ENCODE results near the gene TENM4.

TENM4 gene

DNA sequence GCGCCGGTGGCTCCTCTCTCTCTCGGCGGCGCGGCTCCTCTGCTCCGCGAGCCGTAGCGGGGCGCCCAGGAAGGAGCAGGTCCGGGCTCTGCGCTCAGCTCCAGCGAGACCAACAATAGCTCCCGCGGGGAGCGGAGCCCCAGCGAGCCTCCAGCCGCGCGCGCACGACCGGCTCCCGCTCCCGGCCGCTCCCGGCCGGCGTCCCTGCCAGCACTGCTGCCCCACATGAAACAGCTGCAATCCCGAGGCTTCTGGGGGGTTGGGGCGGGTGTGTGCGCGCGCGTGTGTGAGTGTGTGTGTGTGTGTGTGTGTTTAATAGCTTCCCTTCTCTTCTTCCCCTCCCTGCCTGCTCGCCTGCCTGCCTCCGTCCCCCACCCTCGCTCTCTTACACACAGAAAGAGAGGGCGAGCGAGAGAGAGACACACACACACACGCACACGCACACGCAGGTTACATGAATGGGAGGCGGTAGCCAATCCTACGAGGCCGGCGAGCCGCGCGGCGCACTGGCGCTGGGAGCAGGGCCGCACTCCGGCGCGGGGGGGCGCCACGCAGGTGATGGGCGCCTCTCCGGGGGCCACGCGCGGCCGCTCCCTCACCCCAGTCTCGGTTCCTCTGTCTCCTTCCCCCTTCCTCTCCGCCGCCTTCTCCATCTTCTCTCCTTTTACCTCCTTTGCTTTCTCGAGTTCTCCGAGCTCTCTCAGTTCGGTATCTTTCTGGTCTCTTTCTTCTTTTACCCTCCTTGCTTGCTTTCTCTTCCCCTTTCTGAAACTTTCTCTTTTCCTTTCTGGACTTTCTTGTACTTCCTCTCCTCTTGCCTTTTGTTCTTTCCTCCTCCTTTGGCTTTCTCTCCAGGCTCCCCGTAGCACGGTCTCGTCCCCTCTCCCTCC, at the start of gene TENM4:
TSS of gene TENM4 (minus strand) at position 460 of the 890 bp plus-strand sequence. CDS start 371,086 bp downstream, outside the sequence.
- in situ Hi-C loops (cut with MboI; ENCODE audit: low sequenced_read_pairs), result no loop called here

DNA sequence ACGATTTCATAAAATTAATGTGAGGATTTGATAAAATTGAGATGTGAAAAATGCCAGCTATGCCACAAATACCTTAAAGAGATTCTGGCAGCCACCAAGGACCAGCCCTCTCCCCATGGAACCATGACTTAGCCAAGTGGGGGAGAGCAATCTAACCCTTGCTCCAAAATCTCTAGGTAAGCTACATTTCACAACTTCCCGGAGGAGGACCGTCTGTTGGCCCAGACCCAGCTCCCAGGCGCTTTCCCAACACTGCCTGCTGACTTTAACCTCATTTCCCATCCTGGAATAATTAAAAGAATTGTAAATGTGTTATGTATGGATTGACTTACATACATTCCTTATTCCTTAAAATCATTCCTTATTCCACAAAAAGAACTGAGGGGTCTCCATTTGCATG, 47.5 kb upstream of the TENM4 start:
- in situ Hi-C loops (cut with MboI; ENCODE audit: low sequenced_read_pairs), result no loop called here

DNA sequence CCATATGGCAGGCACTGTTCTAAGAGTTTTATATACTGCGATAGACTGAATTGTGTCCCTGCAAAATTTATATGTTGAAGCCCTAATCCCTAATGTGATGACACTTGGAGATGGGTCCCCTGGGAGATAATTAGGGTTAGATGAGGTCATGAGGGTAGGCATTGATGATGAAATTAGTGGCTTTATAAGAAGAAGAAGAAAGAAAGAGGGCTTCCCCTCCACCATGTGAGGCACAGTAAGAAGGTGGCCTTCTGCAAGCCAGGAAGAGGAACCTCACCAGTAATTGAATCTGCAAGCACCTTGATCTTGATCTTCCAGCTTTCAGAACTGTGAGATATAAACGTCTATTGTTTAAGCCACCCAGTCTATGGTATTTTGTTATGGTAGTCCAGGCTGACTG, 46.6 kb upstream of the TENM4 start:
- in situ Hi-C loops (cut with MboI; ENCODE audit: low sequenced_read_pairs), result no loop called here

DNA sequence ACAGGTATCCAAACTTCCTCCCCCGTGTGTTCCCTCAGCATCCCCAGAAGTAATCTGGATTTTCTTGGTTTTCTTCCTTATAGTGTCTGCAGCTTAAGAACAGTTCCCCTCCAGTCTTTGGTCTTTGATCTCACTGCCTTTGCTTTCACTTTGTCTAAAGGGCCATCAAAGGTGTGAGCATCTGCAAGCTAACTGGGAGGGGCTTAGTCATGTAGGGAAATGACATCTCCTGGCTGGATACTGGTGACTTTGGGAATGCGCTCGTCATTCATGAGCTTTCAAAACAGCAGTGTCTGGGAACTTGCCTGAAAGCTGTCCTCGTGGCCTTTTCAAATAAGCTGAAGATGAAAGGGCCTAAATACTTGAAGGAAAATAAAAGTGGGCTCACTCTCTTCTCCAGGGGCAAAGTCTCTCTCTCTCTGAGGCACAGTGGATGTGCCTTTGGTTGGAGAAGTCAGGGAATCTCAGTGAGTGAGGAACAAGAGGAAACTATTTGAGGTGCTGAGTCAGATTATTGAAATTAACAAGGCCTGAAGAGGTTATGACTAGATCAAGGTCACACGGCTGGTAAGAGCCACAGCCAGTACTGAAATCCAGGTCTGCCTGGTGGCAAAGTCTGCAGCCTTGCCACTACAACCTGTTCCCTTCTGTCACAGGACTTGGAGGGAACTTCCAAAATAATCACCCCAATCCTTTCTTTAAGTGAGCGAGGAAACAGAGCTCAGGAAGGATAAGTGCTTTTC, 45.6 kb upstream of the TENM4 start:
- in situ Hi-C loops (cut with MboI; ENCODE audit: low sequenced_read_pairs), result no loop called here

DNA sequence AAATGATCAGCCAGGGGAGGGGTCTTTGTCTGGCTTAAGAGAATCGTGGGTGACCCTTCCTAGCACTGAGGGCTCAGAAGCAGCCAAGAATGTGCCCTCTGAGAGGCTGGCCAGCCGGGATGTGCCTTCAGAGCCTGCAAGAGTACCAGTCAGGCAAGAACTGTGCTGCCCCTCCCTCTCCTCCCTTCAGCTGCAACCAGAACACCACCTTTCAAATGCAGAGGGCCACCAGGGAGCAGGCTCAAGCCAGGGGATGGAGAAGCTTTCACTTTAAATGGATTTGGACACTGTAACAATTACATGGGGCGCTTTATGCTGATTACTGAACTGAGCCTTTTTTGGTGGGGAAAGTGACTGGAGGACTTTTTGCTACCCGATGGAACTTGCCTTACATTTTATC, 44.9 kb upstream of the TENM4 start:
- in situ Hi-C loops (cut with MboI; ENCODE audit: low sequenced_read_pairs), result no loop called here

DNA sequence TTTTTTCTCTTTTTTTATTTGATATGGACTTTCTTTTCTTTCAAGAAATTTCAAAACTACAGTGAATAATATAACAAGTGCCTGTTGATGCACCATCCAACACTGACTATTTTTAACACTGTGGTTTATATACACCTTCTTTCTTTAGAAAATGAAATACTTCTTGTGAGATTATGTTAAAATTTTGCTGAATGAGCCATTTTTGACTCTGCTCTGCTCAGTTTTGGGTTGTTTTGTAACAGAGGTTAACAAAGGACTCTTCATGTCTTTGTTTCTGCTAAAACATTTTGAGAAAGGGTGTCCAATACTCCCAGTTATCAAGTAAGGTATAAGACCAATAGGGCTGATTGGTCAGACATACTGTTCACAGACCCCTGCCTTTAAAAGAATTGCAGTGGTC, 44.0 kb upstream of the TENM4 start:
- in situ Hi-C loops (cut with MboI; ENCODE audit: low sequenced_read_pairs), result no loop called here

DNA sequence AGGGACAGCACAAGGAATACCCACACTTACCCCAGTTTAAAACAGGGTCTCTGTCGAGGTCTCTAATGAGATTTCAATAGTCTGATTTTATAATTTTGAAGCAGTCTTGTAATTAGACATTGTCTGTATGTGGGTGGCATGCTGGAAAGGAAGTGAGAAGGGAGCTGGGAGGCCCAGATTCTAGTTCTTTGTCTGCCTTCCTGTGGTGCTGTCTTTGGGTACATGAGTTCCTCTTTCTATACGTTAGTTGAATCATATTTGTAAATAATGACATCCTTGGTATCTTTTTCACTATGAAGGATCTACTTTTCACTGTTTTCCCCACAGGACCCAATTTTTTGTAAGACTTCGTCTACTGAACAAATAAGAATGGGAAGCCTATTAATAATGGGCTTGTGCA, 42.0 kb upstream of the TENM4 start:
- in situ Hi-C loops (cut with MboI; ENCODE audit: low sequenced_read_pairs), result no loop called here

DNA sequence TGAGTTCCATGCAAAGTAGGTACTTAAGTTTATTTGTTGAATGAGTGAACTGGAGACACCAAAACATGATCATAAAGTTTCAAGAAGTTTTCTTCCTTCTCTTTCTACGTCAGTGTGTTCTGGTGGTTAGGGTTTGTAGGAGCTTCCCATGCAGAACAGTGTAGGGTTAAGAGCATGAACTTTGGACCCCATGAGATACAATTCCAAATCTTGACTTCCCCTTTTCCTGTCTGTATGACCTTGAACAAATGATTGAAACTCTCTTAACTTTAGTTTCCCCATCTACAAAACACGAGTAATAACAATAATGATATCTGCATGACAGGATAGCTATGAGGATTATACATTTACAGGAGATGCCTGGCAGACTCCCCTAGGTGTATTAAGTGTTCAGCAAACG, 41.0 kb upstream of the TENM4 start:
- in situ Hi-C loops (cut with MboI; ENCODE audit: low sequenced_read_pairs), result no loop called here

DNA sequence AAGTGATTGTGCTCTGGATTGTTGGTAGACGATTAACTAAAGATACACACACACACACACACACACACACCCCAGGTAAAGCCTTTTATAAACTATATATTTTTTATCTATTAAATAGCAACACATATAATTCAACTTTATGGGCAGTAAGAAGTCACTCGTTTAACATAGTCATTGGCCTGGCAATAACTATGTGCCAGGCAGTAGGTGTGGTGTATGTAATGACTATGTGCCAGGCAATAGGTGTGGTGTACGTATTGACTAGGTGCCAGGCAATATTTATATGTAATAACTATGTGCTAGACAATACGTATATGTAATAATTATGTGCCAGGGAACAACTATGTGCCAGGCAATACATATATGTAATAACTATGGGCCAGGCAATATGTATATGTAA, 40.0 kb upstream of the TENM4 start:
- in situ Hi-C loops (cut with MboI; ENCODE audit: low sequenced_read_pairs), result no loop called here

DNA sequence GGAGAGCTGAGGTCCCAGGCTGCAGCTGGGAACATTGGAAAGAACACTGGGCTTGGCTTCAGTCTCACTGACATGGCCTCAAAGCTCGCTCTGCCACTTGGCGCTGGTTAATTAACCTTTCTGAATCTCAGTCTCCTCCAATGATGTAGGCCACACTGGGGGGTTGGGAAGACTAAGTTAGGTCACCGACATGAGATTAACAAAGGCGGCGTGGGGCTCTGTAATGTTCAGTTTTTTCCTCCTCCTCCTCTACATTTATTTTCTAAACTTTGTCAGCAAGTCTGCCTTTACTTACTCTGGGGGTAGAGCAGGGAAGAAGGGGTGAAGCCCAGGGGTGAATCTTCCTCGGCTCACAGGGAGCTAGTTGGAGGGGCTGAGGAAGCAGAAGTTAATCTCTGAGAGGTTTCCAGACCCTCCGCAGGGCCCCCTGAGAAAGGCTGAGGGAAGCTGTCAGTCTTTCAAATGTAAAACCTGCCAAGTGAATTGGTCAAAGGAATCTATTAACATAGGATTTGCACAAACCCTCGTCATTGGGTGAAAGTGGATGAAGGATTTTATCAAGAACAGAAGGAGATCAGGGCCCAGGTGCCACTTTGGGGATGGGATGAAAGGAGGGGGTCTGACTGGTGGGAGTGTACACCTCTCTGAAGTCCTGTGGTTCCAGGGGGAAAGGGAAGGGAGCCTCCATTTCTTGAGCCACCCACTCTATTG, 32.1 kb upstream of the TENM4 start:
- in situ Hi-C loops (cut with MboI; ENCODE audit: low sequenced_read_pairs), result no loop called here

DNA sequence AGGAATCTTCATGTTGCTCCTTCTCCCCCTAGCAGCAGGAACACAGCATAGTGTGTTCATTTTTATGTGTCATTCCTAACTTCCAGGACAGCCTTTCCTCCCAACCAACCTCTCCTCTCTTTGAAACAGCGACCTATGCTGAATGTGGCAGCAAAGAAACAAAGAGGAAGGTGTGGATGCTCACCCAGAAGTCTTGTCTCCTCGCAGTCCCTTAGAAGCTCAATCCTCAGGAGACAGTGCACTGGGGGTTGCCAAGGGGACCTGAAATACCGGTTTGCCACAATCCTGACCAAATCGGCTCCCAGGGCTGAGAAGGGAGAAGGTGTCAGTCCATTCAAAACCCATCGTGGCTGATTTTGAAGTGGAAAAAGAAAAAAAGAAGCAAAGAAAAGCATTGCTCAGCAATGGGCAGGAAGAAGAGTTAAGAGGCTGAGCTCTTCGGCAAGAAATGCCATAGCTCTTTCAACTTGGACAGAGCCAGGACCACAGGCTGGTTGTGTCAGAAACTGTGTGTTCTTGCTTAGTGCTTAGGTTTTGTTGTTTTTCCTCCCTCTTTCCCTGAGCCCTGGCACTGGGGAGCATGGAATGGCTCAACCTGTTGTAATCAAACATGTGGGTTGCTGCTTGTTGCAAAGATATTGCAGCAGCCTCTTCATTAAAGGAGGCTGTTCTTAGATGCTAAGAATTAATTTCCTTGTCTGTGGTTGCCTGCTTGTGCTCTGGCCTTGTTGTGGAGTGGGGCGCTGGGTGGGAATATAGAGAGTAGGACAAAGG, 30.4 kb upstream of the TENM4 start:
- in situ Hi-C loops (cut with MboI; ENCODE audit: low sequenced_read_pairs), result no loop called here

DNA sequence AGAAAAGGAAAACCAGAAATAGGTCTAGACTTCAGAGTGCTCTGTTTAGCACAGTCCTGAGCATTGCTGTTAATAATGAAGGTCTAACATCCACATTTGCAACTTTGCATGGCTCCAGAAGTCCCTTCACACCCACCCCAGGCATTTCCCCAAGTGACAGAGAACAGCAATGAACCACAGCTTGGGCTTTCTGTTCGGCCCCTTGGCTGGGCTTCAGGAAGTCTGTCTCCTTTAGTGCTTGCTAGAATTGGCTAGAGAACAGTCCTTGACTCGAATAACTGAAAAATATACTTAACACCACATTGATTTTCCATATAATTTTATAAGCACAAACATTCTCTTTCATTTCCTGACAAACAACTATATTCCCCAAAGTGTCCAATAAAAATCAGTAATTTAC, 29.3 kb upstream of the TENM4 start:
- in situ Hi-C loops (cut with MboI; ENCODE audit: low sequenced_read_pairs), result no loop called here

DNA sequence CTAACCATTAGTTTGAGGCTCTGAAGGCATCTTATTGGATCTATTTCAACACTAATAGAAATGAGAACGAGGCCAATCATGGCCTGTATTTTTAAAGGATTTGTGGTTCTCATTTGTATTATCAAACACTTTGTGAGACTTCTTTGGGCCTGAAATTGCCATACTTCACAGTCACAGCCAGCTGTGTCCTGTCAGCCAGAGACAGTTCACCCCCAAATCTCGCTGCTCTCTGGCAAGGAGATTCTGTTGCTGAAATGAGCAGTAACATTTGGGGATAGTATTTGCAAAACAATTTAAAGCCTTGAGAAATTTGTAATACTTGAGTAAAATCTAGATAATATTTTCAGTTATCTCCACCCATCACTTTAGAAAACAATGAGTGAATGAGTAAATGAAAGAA, 26.9 kb upstream of the TENM4 start:
- in situ Hi-C loops (cut with MboI; ENCODE audit: low sequenced_read_pairs), result no loop called here

DNA sequence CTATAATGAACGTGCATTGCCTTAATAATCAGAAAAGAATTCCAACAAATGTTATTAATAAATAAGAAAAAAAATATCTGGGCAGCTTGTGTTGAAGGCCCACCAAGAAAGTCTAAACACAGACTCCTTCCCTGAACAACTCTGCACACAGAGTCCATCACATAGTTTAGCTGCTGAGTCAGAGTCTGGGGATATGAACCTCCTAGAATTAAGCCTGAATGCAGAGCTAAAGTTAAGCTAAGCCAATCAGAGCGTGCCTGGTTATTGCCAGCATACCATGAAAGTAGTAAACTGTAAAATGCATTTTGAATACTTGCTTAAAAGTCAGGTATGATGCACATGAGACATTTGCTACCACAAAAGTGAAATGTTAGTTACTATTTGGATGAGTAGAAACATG, 25.6 kb upstream of the TENM4 start:
- in situ Hi-C loops (cut with MboI; ENCODE audit: low sequenced_read_pairs), result no loop called here

DNA sequence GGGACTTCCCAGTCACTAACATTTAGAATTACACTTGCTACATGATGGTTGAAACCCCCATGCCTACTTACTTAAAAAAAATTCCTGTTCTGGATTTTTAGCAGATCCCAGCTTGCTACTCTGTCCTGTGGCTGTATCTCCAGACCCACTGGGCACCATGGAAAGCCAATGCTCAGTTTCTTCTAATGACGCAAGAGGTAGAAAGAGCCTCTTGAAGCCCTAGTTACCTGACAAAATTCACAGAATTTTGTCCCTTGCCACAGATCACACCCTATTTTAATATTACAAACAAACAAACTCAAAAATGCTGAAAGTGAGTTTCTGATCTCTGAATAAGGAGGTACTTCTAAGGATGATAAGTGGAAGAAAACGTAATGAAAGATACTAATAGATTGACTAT, 24.3 kb upstream of the TENM4 start:
- in situ Hi-C loops (cut with MboI; ENCODE audit: low sequenced_read_pairs), result no loop called here

DNA sequence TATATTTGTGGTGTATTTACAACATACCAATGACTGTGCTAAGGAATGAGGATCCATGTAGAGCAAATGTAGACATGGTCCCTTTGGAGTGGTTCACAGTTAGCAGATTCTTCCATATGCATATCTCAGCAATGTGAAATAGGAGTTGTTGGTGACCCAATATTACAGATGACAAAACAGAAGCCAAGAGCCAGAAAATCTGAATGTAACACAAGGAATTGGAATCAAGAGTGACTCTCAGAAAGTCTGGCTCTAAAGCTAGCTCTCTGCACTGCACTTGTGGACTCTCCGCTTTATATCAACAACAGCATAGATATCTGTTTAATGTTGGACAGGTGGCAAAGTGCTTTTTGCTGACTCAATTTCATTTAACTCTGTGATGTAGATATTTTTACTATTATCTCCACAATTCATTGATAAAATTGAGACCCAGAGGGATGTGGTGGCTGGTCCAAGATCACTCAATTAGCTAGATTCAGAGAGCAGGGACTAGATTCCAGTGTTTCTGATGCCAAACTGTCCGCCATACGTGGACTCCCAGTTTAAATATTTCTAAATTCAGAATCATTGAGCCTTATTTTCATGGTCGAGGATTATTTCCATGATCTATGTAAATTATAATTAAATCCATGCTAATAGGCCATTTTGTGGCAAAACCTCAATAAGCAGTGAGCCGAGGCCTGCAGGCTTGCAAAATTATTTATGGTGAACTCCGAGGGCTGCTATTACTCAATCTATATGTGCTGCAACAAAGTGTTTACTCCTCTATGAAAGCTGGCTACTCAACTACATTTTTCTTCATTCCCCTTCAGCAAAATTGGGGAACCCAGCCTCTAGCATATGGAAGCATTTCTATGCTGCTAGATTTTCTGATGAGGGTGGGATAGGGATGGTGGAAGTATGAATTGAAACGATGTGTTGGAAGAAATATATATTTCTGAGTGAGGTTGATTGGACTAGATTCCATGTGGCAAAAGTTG, 21.1 kb upstream of the TENM4 start:
- in situ Hi-C loops (cut with MboI; ENCODE audit: low sequenced_read_pairs), result no loop called here

DNA sequence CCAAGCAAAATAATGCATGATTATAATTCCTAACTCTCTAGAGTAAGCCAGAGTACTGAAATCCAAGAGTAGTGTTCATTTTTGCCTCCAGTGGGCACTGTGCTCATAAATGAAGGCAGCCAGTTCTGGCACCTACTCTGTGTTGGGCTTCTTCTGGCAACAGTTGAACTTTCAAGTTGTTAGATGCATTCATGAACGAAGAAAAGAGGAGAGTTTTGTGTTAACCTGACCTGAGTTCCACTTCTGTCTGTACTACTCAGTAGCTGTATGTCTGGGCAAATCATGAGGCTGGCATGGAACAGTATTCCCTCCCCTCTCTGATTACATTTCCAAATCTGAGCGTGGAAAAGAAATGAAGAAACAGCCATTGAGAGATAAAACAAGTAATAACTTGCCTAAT, 20.3 kb upstream of the TENM4 start:
- in situ Hi-C loops (cut with MboI; ENCODE audit: low sequenced_read_pairs), result no loop called here

DNA sequence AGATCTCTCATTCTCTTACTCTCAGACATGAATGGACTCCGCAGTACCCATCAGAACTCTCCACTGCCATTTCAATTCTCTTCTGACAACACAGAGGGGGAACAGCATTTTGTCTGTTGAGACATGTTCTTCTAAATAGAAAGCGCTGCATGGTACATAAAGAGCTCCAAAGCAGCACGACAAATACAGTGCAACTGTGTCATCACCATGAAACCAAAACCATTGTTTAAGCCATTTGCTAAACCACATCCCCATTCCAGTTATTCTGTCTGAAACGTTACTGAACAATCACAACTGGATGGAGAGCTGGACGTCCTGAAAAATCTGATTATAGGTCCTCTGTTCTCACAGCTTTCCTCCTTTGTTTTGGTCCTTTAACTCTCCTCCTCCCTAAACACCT, 17.9 kb upstream of the TENM4 start:
- in situ Hi-C loops (cut with MboI; ENCODE audit: low sequenced_read_pairs), result no loop called here

DNA sequence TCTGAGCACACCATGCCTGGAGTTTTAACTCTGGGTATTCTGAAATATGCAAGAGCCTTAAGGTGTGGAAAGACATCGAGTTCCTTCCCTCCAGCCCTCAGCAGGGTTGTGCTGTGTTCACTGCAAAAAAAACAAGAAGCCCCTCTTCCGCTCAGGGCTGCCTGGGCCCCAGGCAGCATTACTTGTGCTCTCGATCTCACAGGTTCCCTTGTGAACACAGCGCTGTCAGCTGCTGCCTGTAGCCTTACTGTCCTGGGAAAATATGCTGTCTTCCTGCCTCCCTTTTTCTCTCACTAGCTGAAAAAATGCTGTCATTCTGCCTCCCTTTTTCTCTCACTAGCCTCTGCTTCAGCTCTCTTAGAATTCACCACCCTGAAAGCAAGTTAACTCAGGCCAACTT, 15.7 kb upstream of the TENM4 start:
- in situ Hi-C loops (cut with MboI; ENCODE audit: low sequenced_read_pairs), result no loop called here

DNA sequence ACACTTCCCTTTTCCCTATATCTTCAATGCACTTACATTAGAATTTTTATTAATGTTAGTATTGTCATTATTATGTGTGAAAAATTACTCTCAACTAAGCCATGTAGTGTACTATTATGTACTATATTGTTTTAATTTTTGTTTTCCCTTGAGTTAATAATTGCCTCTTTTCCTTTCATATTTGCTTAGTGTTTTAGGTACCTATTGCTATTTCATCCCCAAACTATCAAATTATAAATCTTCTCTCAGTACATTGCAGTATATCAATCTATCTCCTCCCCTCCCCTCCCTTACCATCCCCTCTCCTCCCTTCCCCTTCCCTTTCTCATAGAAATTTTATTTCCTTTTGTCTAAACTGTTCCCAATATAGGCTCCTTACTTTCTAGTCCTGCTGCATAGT, 12.8 kb upstream of the TENM4 start:
- in situ Hi-C loops (cut with MboI; ENCODE audit: low sequenced_read_pairs), result no loop called here
